Stimulated activated naive CD8-positive, alpha-beta T cell treated with anti-CD3 and anti-CD28 coated beads, Interleukin-15, Interleukin-2, amounts not matched to agents 100 ng/mL and 50 ng/mL, for 24 hours (primary cell): Measurements from ENCODE around the gene DAZAP1.
"Not testable (repeated sequence)": the region's sequence is repeated elsewhere in the genome, so short reads cannot be mapped to it uniquely, and the experiment has no call there.

Experiments
- H3K27ac Mint-ChIP-seq: one replicate; pipeline ENCODE4 v1.8.0; 2021; ENCODE audit warnings: mild to moderate bottlenecking, mixed read lengths
- H3K27me3 Mint-ChIP-seq: one replicate; pipeline ENCODE4 v1.8.0; 2021; ENCODE audit warnings: mixed read lengths
- H3K36me3 Mint-ChIP-seq: one replicate; pipeline ENCODE4 v1.8.0; 2021; ENCODE audit warnings: low read depth, mixed read lengths
- H3K4me1 Mint-ChIP-seq: one replicate; pipeline ENCODE4 v1.8.0; 2021; ENCODE audit warnings: low read depth, mixed read lengths
- H3K4me3 Mint-ChIP-seq: one replicate; pipeline ENCODE4 v1.8.0; 2021; ENCODE audit warnings: mild to moderate bottlenecking, mixed read lengths
- H3K9me3 Mint-ChIP-seq: one replicate; pipeline ENCODE4 v1.8.0; 2021; ENCODE audit warnings: mixed read lengths

The DAZAP1 gene

GRCh38 chr19:1410136-1410786, 2.9 kb downstream of the DAZAP1 start:
- Mint-ChIP-seq H3K4me3 (peak overlapping the region; percentile 95), H3K4me1 (peaks cover 69% of the 10 kb centered on the region), H3K9me3 (no peaks in the 10 kb centered on the region), H3K27me3 (no peaks in the 10 kb centered on the region), H3K36me3 (peaks cover 24% of the 10 kb centered on the region), H3K27ac (peak overlapping the region; percentile 86)

- Mint-ChIP-seq H3K4me3 (peak overlapping the region; percentile 95), H3K4me1 (peaks cover 74% of the 10 kb centered on the region), H3K36me3 (peaks cover 24% of the 10 kb centered on the region)
Observed at GRCh38 chr19:1410789-1411188, 3.4 kb downstream of the DAZAP1 start.

GRCh38 chr19:1411255-1412191, 4.1 kb downstream of the DAZAP1 start:
- H3K27ac Mint-ChIP-seq: peak overlapping the region; percentile 86
- H3K4me1 Mint-ChIP-seq: peaks cover 79% of the 10 kb centered on the region
- no peaks in the 10 kb centered on the region for H3K27me3 Mint-ChIP-seq
- no peaks in the 10 kb centered on the region for H3K9me3 Mint-ChIP-seq
- peaks cover 24% of the 10 kb centered on the region for H3K36me3 Mint-ChIP-seq
- H3K4me3 Mint-ChIP-seq: peak overlapping the region; percentile 37

More at GRCh38 chr19:1410789-1411188, 3.4 kb downstream of the DAZAP1 start:
- H3K27ac Mint-ChIP-seq: peak overlapping the region; percentile 86
- no peaks in the 10 kb centered on the region for H3K27me3 Mint-ChIP-seq
- no peaks in the 10 kb centered on the region for H3K9me3 Mint-ChIP-seq

GRCh38 chr19:1412323-1412923, 5.0 kb downstream of the DAZAP1 start:
- H3K9me3 Mint-ChIP-seq: no peaks in the 10 kb centered on the region
- H3K4me1 Mint-ChIP-seq: peaks cover 83% of the 10 kb centered on the region
- no peaks in the 10 kb centered on the region for H3K27me3 Mint-ChIP-seq
- H3K4me3 Mint-ChIP-seq: peak overlapping the region; percentile 37
- no peak overlapping the region for H3K27ac Mint-ChIP-seq
- H3K36me3 Mint-ChIP-seq: peaks cover 30% of the 10 kb centered on the region

- no peaks in the 10 kb centered on the region for H3K27me3 Mint-ChIP-seq
- peaks cover 85% of the 10 kb centered on the region for H3K4me1 Mint-ChIP-seq
- H3K9me3 Mint-ChIP-seq: no peaks in the 10 kb centered on the region
- peak overlapping the region; percentile 59 for H3K27ac Mint-ChIP-seq
- H3K36me3 Mint-ChIP-seq: peaks cover 35% of the 10 kb centered on the region
- H3K4me3 Mint-ChIP-seq: no peak overlapping the region
Observed at GRCh38 chr19:1412995-1413800, 5.8 kb downstream of the DAZAP1 start.

- Mint-ChIP-seq H3K36me3 (peaks cover 38% of the 10 kb centered on the region), H3K27ac (peak overlapping the region; percentile 80), H3K27me3 (no peaks in the 10 kb centered on the region), H3K9me3 (no peaks in the 10 kb centered on the region), H3K4me3 (peak overlapping the region; percentile 47), H3K4me1 (peaks cover 60% of the 10 kb centered on the region)
Observed at GRCh38 chr19:1416014-1416841, 8.8 kb downstream of the DAZAP1 start.

- Mint-ChIP-seq H3K27me3 (no peaks in the 10 kb centered on the region), H3K4me1 (peaks cover 51% of the 10 kb centered on the region), H3K9me3 (no peaks in the 10 kb centered on the region), H3K4me3 (no peak overlapping the region), H3K36me3 (peaks cover 44% of the 10 kb centered on the region), H3K27ac (peak overlapping the region; percentile 52)
Observed at GRCh38 chr19:1417145-1417544, 9.8 kb downstream of the DAZAP1 start.

GRCh38 chr19:1417681-1418495, 10.5 kb downstream of the DAZAP1 start:
- H3K4me1 Mint-ChIP-seq: peaks cover 43% of the 10 kb centered on the region
- H3K36me3 Mint-ChIP-seq: peaks cover 52% of the 10 kb centered on the region
- no peaks in the 10 kb centered on the region for H3K27me3 Mint-ChIP-seq
- peak overlapping the region; percentile 52 for H3K27ac Mint-ChIP-seq
- H3K9me3 Mint-ChIP-seq: no peaks in the 10 kb centered on the region
- H3K4me3 Mint-ChIP-seq: no peak overlapping the region

- Mint-ChIP-seq H3K36me3 (peaks cover 57% of the 10 kb centered on the region), H3K27me3 (no peaks in the 10 kb centered on the region), H3K9me3 (no peaks in the 10 kb centered on the region), H3K4me1 (peaks cover 38% of the 10 kb centered on the region), H3K27ac (no peak overlapping the region), H3K4me3 (no peak overlapping the region)
Observed at GRCh38 chr19:1418496-1418775, 11.1 kb downstream of the DAZAP1 start.

GRCh38 chr19:1418951-1419738, 11.8 kb downstream of the DAZAP1 start:
- H3K4me1 Mint-ChIP-seq: peaks cover 31% of the 10 kb centered on the region
- no peak overlapping the region for H3K27ac Mint-ChIP-seq
- no peaks in the 10 kb centered on the region for H3K27me3 Mint-ChIP-seq
- H3K9me3 Mint-ChIP-seq: no peaks in the 10 kb centered on the region
- H3K36me3 Mint-ChIP-seq: peaks cover 60% of the 10 kb centered on the region
- no peak overlapping the region for H3K4me3 Mint-ChIP-seq

- not testable (repeated sequence) for H3K27me3 Mint-ChIP-seq, H3K4me3 Mint-ChIP-seq, H3K27ac Mint-ChIP-seq, H3K9me3 Mint-ChIP-seq
- Mint-ChIP-seq H3K36me3 (peaks cover 65% of the 10 kb centered on the region), H3K4me1 (peaks cover 24% of the 10 kb centered on the region)
Observed at GRCh38 chr19:1420085-1420484, 12.7 kb downstream of the DAZAP1 start.

GRCh38 chr19:1420590-1420989, 13.2 kb downstream of the DAZAP1 start:
- Mint-ChIP-seq H3K9me3 (no peaks in the 10 kb centered on the region), H3K27me3 (no peaks in the 10 kb centered on the region), H3K27ac (no peak overlapping the region), H3K36me3 (peaks cover 67% of the 10 kb centered on the region), H3K4me3 (no peak overlapping the region), H3K4me1 (peaks cover 19% of the 10 kb centered on the region)
